ENCODE results near the gene CAPN13. TPM values are rescaled to one million over a fixed set of nuclear protein-coding genes. Genes with fewer than 3 reads are reported as not detected.
A peak's percentile ranks its signal among the peaks of the same experiment; 100 is the strongest.

Gene CAPN13
- polyA plus RNA-seq, 4 donors, result 0.99 to 3.0 (median 2.0) TPM

DNA sequence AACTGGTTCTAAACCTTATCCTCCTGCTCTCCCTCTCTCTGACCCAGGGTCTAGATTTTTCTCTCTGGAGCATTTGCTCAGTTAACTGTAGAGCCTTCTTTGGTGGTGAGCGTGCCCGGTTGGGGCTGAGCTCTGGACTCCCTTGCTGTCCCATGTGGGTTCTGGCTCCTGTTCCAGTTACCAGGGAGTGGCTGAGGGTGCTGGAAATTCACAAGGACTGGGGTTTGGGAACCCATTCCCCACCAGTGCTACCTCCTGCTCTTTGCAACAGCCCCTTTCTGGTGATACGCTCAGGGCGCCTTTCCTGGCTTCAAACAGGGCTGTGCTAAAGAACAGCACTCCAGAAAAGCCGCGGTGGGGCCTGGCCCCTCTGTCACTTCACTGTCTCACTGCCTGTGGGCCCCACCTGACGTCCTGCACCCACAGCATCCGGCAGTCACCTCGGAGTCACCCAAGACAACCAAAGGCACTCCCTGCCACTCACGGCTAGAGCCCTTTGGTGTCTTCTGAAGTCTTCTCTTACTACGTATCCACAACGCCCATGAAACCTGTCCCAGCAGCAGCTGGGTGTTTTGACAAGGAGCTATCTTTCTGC is 41.3 kb downstream of the CAPN13 start:
- DNase-seq (ENCODE audit: low read depth in 4 of 4, low spot score in 2 of 4), result no peak

- DNase-seq (ENCODE audit: low read depth in 4 of 4, low spot score in 2 of 4), result no peak
These were observed 42.1 kb downstream of the CAPN13 start for GRCh38 chr2:30765191-30765590.

DNA sequence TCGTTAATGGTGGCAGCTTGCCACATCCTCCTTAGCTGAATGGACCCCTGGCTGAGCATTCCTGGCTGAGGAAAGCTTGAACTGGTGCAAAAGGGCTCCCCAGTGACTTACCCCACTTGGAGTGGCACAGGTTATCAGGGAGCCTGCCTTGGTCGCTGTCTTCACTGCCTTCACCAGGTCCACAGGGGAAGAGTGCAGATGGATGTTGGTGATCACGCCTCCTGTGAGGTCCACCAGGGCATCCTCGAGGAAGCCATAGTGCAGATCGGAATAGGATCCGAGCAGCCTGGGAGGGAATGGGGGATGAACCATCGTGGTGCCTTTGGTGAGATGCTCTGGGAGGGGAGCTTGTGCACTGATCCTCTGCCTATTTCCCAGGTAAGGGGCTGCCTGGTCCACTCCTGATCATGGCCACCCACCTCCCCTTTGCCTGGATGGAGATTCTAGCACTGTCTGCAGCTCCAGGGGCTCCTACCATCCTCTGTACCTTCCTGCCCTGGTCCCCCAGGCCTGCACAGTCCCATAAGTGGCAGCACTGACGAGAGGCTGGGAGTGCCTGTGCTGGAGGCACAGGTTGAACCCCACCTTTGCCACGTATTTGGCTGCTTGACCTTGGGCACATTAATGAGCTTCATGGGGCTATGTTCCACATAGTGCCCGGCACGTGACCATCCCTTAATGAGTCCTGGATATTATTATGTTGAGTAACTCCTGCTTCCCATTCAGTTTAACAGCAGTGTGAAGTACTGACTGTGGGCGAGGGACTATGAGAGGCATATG is 43.0 kb downstream of the CAPN13 start:
- no peak for DNase-seq (ENCODE audit: low read depth in 4 of 4, low spot score in 2 of 4)

DNA sequence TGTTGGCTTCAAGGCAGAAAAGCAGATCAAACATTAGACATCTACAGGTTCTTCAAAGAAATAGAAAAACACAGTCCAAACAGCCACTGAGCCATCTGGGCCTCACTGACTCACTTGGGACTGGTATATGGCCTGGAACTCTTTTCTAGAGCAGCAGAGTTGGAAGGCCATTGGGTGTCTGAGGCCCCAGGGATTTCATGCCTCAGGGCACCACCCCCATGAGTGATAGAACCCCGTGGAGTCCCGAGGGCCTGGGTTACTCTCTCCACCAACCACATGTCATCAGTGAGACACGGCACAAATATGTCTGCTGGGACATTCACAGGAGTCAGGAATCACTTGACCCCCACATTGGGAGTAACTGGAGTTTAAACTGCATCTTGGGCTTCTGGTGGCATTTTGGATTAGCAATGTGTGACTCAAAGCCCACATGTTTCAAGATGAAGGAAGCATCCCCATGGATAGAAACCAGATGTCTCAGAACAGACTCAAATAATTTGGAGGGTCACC is 44.0 kb downstream of the CAPN13 start:
- no peak for DNase-seq (ENCODE audit: low read depth in 4 of 4, low spot score in 2 of 4)

- no peak for DNase-seq (ENCODE audit: low read depth in 4 of 4, low spot score in 2 of 4)
These were observed 46.0 kb downstream of the CAPN13 start for GRCh38 chr2:30761226-30761625.

DNA sequence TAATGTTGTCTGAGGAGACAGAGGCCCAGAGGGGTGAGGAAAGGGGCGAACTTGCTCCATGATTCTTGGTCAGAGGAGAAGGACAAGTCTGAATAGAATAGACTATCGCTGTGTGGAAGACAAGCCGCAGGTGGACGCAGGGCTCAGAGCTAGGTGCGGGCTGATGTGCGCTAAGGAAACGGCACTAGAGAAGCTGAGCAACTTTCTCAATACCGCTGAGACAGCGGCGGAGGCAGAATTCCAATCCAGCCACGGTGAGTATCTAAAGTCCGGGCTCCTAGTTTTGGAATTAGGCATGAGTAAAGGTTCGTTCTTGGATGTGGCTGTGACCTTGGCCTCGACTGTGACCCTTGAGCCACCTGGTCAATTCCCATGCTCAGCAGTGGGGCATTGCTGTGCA is 47.8 kb downstream of the CAPN13 start:
- DNase-seq (ENCODE audit: low read depth in 4 of 4, low spot score in 2 of 4), result no peak

DNA sequence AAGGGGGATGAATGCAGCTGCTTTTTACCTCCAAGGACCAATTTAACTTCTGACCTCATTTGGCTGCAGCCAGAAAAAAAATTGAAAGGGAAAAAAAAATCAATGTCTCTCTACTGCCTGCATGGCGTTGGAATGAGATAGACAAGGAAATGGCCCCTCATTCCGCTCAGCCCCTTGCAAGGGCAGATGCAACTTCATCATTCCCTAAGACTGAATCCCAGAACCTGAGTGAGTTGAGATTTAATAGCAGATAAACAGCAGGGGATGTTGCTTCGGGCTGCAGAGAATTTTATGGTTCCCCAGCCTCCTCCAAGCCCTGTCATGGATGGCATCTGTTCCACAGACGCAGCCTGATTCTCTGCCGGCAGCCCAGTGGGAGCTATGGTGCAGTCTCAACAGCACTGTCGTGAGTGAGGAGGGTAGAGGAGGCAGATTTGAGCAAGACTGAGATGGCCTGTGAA is 49.0 kb downstream of the CAPN13 start:
- no peak for DNase-seq (ENCODE audit: low read depth in 4 of 4, low spot score in 2 of 4)

- no peak for DNase-seq (ENCODE audit: low read depth in 4 of 4, low spot score in 2 of 4)
These were observed 49.5 kb downstream of the CAPN13 start for GRCh38 chr2:30757749-30758148.

GRCh38 chr2:30756971-30757370 is 50.3 kb downstream of the CAPN13 start:
- DNase-seq (ENCODE audit: low read depth in 4 of 4, low spot score in 2 of 4), result no peak

DNA sequence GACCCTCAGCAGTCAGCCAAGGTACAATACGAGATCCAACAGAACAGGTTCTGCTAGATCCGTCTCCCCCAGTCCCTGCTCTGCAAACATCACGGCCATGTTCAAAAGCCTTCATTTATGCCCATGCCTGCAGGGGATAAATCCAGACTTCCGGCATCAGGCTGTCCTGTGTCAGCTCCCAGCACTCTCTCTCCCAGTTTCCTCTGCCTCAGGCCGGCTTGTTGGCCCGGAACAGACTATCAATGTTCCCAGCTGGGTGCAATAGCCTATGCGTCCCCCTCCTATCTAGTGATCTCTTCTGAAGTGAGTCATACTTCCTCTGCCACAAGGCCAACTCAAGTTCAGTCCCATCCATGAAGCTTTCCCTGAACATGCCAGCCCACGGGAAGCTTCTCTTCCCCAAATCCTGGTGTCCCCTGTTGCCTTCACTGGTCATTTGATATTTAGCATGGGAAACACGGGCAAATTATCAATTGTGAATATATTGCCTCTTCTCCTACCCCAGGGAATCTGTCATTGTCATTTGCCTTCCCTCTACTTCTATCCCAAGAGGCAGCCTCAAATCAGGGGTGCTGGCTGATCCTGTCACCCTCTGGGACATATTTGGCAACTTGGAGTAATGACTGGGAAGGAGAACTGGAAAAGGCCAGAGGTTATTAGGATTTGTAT is 51.1 kb downstream of the CAPN13 start:
- peak in 1 of 4 donors; percentile 4 for DNase-seq (ENCODE audit: low read depth in 4 of 4, low spot score in 2 of 4)

GRCh38 chr2:30753630-30754029 is 53.6 kb downstream of the CAPN13 start:
- no peak for DNase-seq (ENCODE audit: low read depth in 4 of 4, low spot score in 2 of 4)

DNA sequence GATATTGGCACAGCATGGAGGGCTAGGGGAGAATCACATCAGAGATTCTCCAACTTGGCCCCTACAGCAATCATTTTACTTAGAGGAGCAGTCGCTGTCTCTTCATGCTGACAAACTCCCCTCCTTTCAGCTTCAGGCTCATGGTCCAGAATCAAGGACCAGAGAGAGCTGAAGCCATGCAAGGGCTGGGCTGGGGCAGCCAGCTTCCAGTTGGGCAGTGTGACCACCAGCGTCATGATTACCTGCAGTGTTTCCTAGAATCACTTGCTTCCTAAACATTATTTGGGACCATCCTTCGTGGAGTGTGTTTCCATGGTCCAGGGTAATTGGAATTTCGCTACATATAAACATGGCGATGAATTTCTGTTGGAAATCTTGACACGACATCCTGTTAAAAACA is 54.4 kb downstream of the CAPN13 start:
- no peak for DNase-seq (ENCODE audit: low read depth in 4 of 4, low spot score in 2 of 4)

DNA sequence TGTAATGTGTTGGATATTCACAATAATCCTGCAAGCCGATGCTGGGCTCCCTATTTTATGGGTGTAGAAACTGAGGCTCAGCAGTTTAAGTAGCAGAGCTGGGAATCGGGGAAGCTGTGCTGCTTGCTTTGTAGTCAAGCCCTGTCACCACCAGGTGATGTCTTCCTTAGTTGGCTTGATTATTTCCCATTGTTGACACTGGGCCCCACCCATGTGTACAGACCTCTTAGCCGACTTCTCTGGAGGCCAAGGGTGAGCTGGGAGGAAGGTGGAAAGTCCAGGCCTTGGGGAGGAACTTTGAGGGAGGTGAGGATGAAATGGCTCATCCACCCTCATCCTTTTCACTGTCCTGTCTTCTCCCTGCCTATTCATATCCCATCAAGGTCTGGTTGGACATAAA is 60.0 kb downstream of the CAPN13 start:
- no peak for DNase-seq (ENCODE audit: low read depth in 4 of 4, low spot score in 2 of 4)

DNA sequence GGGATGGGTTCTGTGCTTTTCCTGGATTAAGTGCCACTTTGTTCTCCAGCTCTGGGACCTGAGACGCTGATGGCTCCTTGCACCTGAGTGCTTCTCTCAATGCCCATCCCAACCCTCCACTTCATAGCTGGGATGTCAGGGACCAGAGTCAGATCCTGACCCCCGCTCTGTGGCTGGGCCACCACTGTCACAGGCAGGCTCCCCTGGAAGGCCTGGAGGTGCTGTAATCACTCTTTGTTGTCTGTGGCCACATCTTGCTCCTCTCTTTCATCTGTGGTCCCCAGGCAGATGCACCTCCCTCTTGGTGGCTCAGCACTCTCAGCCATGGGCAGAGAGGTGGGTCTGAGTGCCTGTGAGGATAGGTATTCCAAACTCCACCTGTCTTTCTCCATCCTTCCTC is 62.4 kb downstream of the CAPN13 start:
- DNase-seq (ENCODE audit: low read depth in 4 of 4, low spot score in 2 of 4), result no peak

DNA sequence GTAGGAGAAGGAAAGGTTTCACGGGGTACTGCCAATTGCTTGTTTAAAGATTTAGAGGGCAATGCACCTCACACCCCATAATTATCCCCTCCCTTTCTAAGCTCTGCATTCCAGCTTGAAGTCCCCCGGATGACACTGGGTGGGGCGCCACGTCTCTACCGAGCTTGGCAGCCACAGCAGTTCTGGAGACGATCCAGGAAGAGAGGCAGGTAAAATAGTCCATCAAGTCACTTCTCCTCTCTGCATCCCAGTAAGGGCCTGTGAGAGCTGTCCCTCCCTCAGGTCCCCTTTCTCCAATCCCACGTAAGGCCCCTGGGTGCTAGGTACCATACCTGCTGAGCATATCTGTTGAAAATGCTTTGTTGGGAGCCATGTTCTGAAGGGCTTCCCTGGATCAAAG is 65.7 kb downstream of the CAPN13 start:
- DNase-seq (ENCODE audit: low read depth in 4 of 4, low spot score in 2 of 4), result no peak

- no peak for DNase-seq (ENCODE audit: low read depth in 4 of 4, low spot score in 2 of 4)
These were observed 68.9 kb downstream of the CAPN13 start for GRCh38 chr2:30738141-30738911.

DNA sequence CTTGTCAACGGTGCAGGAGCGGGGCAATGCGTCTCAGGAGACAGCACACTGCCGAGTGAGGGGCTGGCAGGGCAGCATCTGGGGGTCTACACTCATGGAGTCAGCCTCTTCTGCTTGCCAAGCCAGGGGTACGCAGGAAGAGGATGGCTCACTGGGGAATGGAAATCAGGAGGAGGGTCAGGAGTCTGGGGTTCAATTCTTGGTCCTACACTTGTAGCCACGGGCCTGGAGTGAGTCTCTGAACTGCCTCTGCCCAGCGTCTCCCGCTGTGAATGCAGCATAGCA is 70.0 kb downstream of the CAPN13 start:
- no peak for DNase-seq (ENCODE audit: low read depth in 4 of 4, low spot score in 2 of 4)

DNA sequence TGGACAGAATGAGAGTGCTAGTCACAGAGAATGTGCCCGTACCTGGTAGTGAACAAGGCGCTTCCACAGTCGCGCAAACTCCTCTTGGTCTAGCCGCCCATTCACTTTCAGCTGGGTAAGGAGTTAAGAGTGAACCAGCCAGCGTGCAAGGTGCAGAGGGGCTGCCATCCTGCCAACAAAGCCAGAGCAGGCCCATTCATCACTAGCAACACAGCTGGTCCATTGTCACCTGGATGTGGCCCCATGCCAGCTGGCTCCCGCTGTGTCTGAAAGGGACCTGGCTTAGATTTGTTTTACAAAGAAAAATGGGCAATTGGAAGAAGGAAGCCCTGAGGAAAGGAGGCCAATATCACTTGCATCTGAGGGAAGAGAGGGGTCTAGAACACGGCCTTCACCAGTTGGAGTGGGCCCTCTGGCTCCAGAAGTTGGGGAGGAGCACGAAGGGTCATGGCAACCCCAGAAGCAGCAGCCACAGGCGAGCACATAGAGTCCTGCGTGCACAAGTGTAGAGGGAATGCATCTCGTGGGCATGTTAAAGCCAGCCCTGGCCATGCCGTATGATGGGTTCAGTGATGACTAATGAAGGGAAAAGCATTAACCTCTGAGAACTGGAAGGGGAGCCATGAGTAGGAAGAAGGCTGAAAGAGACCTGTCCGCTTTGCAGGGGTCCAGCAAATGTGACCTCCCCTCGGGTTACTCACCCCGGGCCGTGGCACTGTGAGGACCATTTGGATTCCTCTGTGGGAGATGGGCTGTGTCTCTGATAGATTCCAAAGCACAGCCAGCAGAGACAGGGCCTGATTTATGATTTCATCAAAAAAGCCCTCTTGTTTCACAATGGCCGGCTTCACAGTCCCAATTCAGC is 70.6 kb downstream of the CAPN13 start:
- DNase-seq (ENCODE audit: low read depth in 4 of 4, low spot score in 2 of 4), result no peak

DNA sequence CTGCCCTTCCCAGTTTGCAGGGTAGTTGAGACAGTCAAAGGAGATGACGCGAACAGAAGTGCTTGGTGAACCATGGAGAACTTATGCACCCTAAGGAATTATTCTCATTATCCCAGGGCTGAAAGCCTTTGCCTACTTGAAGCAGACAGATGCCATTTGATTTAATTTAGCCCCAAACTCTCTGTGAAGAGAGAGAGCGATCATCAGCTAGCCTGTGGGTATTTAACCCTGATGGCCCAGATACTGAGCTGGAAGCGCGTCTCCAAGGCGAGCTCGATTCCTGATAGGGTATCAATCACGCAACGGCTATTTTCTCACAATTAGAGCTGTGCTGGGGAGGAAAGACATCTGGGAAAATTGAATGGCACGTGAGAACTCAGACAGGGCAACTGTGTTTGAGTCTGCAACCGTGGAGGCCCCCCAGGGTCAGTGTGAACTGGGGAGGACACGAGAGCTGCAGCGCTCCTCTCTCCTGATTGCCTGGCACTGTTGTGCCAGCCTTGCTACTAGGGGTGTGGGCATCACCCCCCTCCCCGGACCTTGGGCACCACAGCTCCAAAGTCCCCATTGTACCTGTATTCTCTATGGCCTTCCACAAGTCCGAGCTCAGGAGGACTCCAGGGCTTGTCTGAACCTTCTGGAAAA is 73.2 kb downstream of the CAPN13 start:
- DNase-seq (ENCODE audit: low read depth in 4 of 4, low spot score in 2 of 4), result no peak

- no peak for DNase-seq (ENCODE audit: low read depth in 4 of 4, low spot score in 2 of 4)
These were observed 74.4 kb downstream of the CAPN13 start for GRCh38 chr2:30732876-30733275.

Data from left renal cortex interstitium (tissue), 4 donors.